Measurements from ENCODE around the gene CASP10.

DNA sequence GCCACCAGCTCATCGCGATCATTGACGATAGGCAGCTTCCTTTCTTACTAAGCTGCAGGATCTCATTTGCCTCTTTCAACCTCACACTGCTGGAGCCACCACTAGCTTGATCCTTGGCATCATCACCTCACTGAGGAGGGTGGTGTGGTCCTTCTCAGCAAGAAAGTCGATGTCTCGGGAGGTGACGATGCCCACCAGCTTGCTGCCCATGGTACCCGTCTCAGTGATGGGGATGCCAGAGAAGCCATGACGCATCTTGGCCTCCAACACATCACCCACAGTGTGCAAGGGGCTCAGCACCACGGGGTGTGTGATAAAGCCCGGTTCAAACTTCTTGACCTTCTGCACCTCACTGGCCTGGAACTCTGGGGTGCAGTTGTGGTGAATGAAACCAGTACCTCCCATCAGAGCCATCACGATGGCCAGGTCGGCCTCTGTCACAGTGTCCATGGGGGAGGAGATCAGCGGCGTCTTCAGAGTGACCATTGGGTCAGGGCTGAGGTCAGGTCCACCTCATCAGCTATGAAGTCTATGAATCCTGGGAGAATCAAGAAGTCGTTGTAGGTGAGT, 44.5 kb upstream of the CASP10 start:
- TF ChIP-seq, protein P1, sequence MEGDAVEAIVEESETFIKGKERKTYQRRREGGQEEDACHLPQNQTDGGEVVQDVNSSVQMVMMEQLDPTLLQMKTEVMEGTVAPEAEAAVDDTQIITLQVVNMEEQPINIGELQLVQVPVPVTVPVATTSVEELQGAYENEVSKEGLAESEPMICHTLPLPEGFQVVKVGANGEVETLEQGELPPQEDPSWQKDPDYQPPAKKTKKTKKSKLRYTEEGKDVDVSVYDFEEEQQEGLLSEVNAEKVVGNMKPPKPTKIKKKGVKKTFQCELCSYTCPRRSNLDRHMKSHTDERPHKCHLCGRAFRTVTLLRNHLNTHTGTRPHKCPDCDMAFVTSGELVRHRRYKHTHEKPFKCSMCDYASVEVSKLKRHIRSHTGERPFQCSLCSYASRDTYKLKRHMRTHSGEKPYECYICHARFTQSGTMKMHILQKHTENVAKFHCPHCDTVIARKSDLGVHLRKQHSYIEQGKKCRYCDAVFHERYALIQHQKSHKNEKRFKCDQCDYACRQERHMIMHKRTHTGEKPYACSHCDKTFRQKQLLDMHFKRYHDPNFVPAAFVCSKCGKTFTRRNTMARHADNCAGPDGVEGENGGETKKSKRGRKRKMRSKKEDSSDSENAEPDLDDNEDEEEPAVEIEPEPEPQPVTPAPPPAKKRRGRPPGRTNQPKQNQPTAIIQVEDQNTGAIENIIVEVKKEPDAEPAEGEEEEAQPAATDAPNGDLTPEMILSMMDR (IDR thresholded peaks at IDR 0.05): no peak
- no peak for TF ChIP-seq POLR2AphosphoS5 (IDR thresholded peaks at IDR 0.05)

Data from stomach (tissue), 4 donors.